Adrenal gland (tissue), 12 donors: ENCODE results near the gene MTHFS. TPM values are rescaled to one million over a fixed set of nuclear protein-coding genes. Genes with fewer than 3 reads are reported as not detected.
A peak's percentile ranks its signal among the peaks of the same experiment; 100 is the strongest.

Experiments used
- DNase-seq, 7 donors: peaks; one replicate each; pipeline ENCODE4 v3.0.0-alpha.2; 2019 to 2020
- H3K27ac ChIP-seq, 5 donors: fragments of 200-600 bp; sonication (generic) in 4 of 5; 1 replicate in 3 of 5; 2 replicates in 2 of 5; pipeline versions ENCODE4 v1.5.1 to v1.8.0; 2016 to 2020; ENCODE audit warnings: mild to moderate bottlenecking in 1 of 5
- H3K27me3 ChIP-seq: fragments of 200-600 bp; 2 replicates; pipeline ENCODE4 v1.8.0; 2021
- H3K36me3 ChIP-seq, 2 donors: fragments of 200-600 bp; replicated peaks in 1 of 2; 1 replicate in 1 of 2; 2 replicates in 1 of 2; pipeline versions ENCODE4 v1.5.1 to v1.8.0; 2018 to 2022
- H3K4me1 ChIP-seq, 2 donors: fragments of 200-600 bp; replicated peaks in 1 of 2; 1 replicate in 1 of 2; 2 replicates in 1 of 2; pipeline versions ENCODE4 v1.5.1 to v1.8.0; 2018 to 2021
- H3K4me3 ChIP-seq, 4 donors: fragments of 200-600 bp; sonication (generic) in 3 of 4; one replicate each; pipeline ENCODE4 v1.5.1; 2016 to 2018
- H3K9me3 ChIP-seq, 3 donors: fragments of 200-600 bp; sonication (generic) in 1 of 3; replicated peaks in 1 of 3; 1 replicate in 2 of 3; 2 replicates in 1 of 3; pipeline versions ENCODE4 v1.5.1 to v1.8.0; 2016 to 2021
- POLR2A ChIP-seq, 2 donors: fragments of 450-650 bp; IDR thresholded peaks; one replicate each; pipeline ENCODE4 v1.6.1; 2017; ENCODE audit warnings: antibody characterized with exemption in 2 of 2, mild to moderate bottlenecking in 2 of 2, moderate library complexity in 1 of 2
- WGBS, 4 donors: extraction: QIAGEN DNeasy Blood & Tissue Kit in 2 of 4; methylation state at CpG; one replicate each; pipeline versions ENCODE4 v1.1.5 to v1.1.7; 2013 to 2017; 5-methylcytosine and 5-hydroxymethylcytosine counted together
- intact Hi-C, 2 donors: fragments of 100-400 bp; cut with DNase I; formaldehyde crosslinking; loops; one replicate each; pipeline versions ENCODE4 v1.14.1 to v1.15.0; 2022 to 2023
- polyA plus RNA-seq, 3 donors: library from polyadenylated mRNA; stranded (reverse); fragments of 200-250 nt in 2 of 3; fragments of 350-450 nt in 1 of 3; fragmentation: Illumina TruSeq in 1 of 3; extraction: RNeasy Lipid Tissue Mini Kit (QIAGEN cat#74804) in 1 of 3; gene quantifications; one replicate each; pipeline ENCODE4 v1.2.3, GENCODE V29; 2013 to 2014
- small RNA-seq, 2 donors: library from RNA; depleted of rRNA; stranded (forward); fragments of <200 nt; gene quantifications; one replicate each; pipeline ENCODE3, GENCODE V24; 2016
- total RNA-seq, 9 donors: library from RNA; depleted of rRNA in 4 of 9; stranded (reverse); fragments of >200 nt in 4 of 9; fragments of 120-200 nt in 1 of 9; fragmentation: NEBNext Ultra II Directional in 1 of 9; extraction: Animal tissue kit (Norgen Biotek cat#: 25700) in 1 of 9; gene quantifications; one replicate each; pipeline versions ENCODE4 v1.1.0 to v1.2.4, GENCODE V29; 2013 to 2023
- TF ChIP-seq, protein P1 (sequence below), 6 experiments: fragments of 450-650 bp in 4 of 6; fragments of 200-600 bp in 2 of 6; sonication (generic) in 1 of 6; IDR thresholded peaks; 1 replicate in 5 of 6; 2 replicates in 1 of 6; pipeline versions ENCODE4 v1.5.1 to v1.8.0; 2016 to 2021; ENCODE audit warnings: antibody characterized with exemption in 6 of 6, mild to moderate bottlenecking in 2 of 6, moderate library complexity in 1 of 6
- donor health status: healthy with polysubstance abuse.
- donor health status: Bipolar disorder and iron deficiency.
- donor health status: DM: yes; HTN: yes; CAD: no.
- donor health status: DM: no; HTN: no; CAD: no.
- donor health status: DM: no; HTN: no; CAD: no.
- donor health status: DM: yes; HTN: yes; CAD: no.

MTHFS gene
- total and polyA plus RNA-seq, 12 donors, result 8.7 to 63.6 (median 28.8) TPM

DNA sequence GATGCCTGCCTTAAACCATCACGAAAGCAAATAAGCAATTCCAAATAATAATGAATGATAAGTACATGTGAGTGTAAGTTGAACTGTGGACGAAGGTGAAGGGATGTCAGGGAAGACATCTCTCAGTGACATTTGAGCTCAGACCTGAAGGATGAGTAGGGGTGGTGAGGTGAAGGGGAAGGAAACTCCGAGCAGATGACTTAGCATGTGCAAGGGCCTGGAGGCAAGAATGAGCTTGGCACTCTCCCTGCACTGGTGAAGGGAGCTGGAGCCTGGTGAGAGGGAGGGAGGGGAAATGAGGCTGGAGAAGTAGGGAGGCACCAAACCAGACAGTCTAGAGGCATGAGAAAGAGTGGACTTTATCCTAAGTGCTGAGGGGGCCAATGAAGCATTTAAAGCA is 84.3 kb downstream of the MTHFS start:
- no peak overlapping the region for H3K27ac ChIP-seq
- intact Hi-C loops, result no loop called here
- H3K36me3 ChIP-seq, result no peaks in the 10 kb centered on the region
- H3K27me3 ChIP-seq, result no peaks in the 10 kb centered on the region
- H3K9me3 ChIP-seq, result no peaks in the 10 kb centered on the region
- no peak for DNase-seq
- WGBS, 4 donors, result 61 to 78% (median 66%) methylated on average over 3 of the region's 3 CpGs
- TF ChIP-seq, protein P1, sequence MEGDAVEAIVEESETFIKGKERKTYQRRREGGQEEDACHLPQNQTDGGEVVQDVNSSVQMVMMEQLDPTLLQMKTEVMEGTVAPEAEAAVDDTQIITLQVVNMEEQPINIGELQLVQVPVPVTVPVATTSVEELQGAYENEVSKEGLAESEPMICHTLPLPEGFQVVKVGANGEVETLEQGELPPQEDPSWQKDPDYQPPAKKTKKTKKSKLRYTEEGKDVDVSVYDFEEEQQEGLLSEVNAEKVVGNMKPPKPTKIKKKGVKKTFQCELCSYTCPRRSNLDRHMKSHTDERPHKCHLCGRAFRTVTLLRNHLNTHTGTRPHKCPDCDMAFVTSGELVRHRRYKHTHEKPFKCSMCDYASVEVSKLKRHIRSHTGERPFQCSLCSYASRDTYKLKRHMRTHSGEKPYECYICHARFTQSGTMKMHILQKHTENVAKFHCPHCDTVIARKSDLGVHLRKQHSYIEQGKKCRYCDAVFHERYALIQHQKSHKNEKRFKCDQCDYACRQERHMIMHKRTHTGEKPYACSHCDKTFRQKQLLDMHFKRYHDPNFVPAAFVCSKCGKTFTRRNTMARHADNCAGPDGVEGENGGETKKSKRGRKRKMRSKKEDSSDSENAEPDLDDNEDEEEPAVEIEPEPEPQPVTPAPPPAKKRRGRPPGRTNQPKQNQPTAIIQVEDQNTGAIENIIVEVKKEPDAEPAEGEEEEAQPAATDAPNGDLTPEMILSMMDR (IDR thresholded peaks at IDR 0.05), result no peak
- TF ChIP-seq POLR2A (IDR thresholded peaks at IDR 0.05), result no peak
- H3K4me3 ChIP-seq, result no peak overlapping the region
- peaks cover 0 to 11% of the 10 kb centered on the region in 2 donors for H3K4me1 ChIP-seq

GRCh38 chr15:79811406-79812405 is 85.1 kb downstream of the MTHFS start:
- 41 to 52% (median 43%) methylated on average over 14 to 15 of the region's 15 CpGs for WGBS, 4 donors
- Histone ChIP-seq H3K4me1 (peaks cover 0 to 11% of the 10 kb centered on the region in 2 donors), H3K27ac (peak overlapping the region in 1 of 5 donors; percentile 13), H3K27me3 (no peaks in the 10 kb centered on the region), H3K9me3 (no peaks in the 10 kb centered on the region), H3K36me3 (no peaks in the 10 kb centered on the region), H3K4me3 (no peak overlapping the region)
- intact Hi-C loops, result no loop called here
- TF ChIP-seq, protein P1 (IDR thresholded peaks at IDR 0.05), result no peak
- no peak for TF ChIP-seq POLR2A (IDR thresholded peaks at IDR 0.05)
- peak; percentile 54 to 90 (median 78) for DNase-seq

DNA sequence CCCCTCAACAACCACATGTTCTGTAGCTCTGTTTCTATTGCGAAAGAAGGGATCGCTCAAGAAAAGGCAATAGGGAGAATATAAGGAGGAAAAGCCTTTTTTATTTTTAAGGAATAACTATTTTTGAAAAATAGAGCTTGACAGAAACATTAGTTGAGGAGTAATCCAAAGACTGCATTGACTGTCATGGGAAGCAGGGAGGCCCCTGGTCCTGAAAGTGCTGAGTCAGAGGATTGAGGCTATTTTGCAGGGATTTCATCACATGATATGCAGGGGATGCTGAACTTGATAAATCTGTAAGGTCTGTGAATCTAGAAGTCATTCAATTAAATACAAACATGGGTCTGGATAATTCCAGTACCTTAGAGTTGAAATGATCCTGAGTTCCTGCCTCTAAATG is 92.0 kb downstream of the MTHFS start:
- Histone ChIP-seq H3K4me3 (no peak overlapping the region), H3K36me3 (no peaks in the 10 kb centered on the region), H3K4me1 (no peaks in the 10 kb centered on the region), H3K27me3 (no peaks in the 10 kb centered on the region), H3K27ac (no peak overlapping the region), H3K9me3 (no peaks in the 10 kb centered on the region)
- TF ChIP-seq, protein P1 (IDR thresholded peaks at IDR 0.05), result no peak
- TF ChIP-seq POLR2A (IDR thresholded peaks at IDR 0.05), result no peak
- intact Hi-C loops, result no loop called here
- no peak for DNase-seq
- WGBS, 4 donors, result 88 to 96% (median 91%) methylated on average over 2 of the region's 2 CpGs

DNA sequence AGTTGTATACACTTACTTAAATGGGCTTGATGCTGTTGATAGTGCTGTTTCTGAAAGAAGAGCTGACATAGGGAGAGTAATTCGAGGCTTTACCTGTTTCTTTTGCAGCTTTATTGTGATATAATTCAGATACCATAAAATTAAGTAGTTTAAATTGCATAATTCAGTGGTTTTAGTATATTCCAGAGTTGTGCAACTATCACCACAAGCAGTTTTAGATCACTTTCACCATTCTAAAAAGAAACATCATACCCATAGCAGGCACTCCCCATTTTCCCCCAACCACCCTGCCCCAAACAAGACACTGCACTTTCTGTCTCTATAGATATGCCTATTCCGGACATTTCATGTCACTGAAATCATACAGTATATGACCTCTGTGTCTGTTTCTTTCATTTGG is 98.5 kb downstream of the MTHFS start:
- H3K27ac ChIP-seq, result no peak overlapping the region
- no peak overlapping the region for H3K4me3 ChIP-seq
- intact Hi-C loops, result no loop called here
- TF ChIP-seq, protein P1 (IDR thresholded peaks at IDR 0.05), result no peak
- no peak for TF ChIP-seq POLR2A (IDR thresholded peaks at IDR 0.05)
- no peak for DNase-seq
- H3K36me3 ChIP-seq, result no peaks in the 10 kb centered on the region
- 62 to 82% (median 75%) methylated on average over 2 of the region's 2 CpGs for WGBS, 4 donors
- H3K9me3 ChIP-seq, result no peaks in the 10 kb centered on the region
- no peaks in the 10 kb centered on the region for H3K27me3 ChIP-seq
- H3K4me1 ChIP-seq, result no peaks in the 10 kb centered on the region

Small RNAs within 50 kb of the gene (small RNA-seq; reads per million reads assigned to genes)
- gene RNU6-667P, result 0 reads per million in 2 donors

Other genes starting within 250 kb of the MTHFS start
- 1 to 10 TPM in 5 of 9 donors, under 1 TPM in 3, not detected in 1; 0.56 to 4.2 (median 1.2) TPM for gene BCL2A1, start 74.2 kb upstream of the MTHFS start, total RNA-seq
- gene BCL2A1, start 74.2 kb upstream of the MTHFS start, polyA plus RNA-seq, result 10 to 100 TPM in 1 of 3 donors, 1 to 10 TPM in 2; 1.4 to 19.1 (median 1.8) TPM
- gene ZFAND6, start 162.7 kb upstream of the MTHFS start, total RNA-seq, result 100 to 1,000 TPM in 6 of 9 donors, 10 to 100 TPM in 3; 75.4 to 197 (median 109) TPM
- 100 to 1,000 TPM in 1 of 3 donors, 10 to 100 TPM in 2; 46.5 to 125 (median 48.6) TPM for gene ZFAND6, start 162.7 kb upstream of the MTHFS start, polyA plus RNA-seq